ENCODE measurements around the gene PGGT1B.

Gene PGGT1B

GRCh38 chr5:115297031-115297430 is 34.4 kb upstream of the PGGT1B start:
- Histone ChIP-seq H3K4me2 (ENCODE audit: low read depth, low read length, poor library complexity, severe bottlenecking) (peak overlapping the region; percentile 92), H3K9me2 (replicated peaks; ENCODE audit: insufficient read depth, low read length) (no peaks in the 10 kb centered on the region), H4K20me1 (ENCODE audit: low read depth, low read length) (no peaks in the 10 kb centered on the region), H3K27me3 (ENCODE audit: low read length) (no peaks in the 10 kb centered on the region), H3K4me3 (ENCODE audit: insufficient read depth, low read length, poor library complexity, severe bottlenecking) (peak overlapping the region; percentile 60), H3K9ac (ENCODE audit: low read length) (peak overlapping the region; percentile 24; the same call in 1 of the 2 replicates), H3K36me3 (ENCODE audit: low read length) (no peaks in the 10 kb centered on the region), H2AFZ (ENCODE audit: low read depth, low read length, severe bottlenecking) (no peak overlapping the region), H3K79me2 (ENCODE audit: insufficient read depth, low read length) (no peaks in the 10 kb centered on the region), H3K27ac (ENCODE audit: low read depth, low read length) (no peak overlapping the region), H3F3A (ENCODE audit: insufficient read depth) (no peaks in the 10 kb centered on the region), H3K9me3 (ENCODE audit: insufficient read depth, low read length) (no peaks in the 10 kb centered on the region)
- TF ChIP-seq CTCF (IDR thresholded peaks at IDR 0.05; ENCODE audit: insufficient read depth, low read length, poor library complexity, severe bottlenecking): no peak
- TF ChIP-seq EZH2phosphoT487 (conservative IDR thresholded peaks at IDR 0.05; ENCODE audit: low read length): no peak

- Histone ChIP-seq H3F3A (ENCODE audit: insufficient read depth) (no peaks in the 10 kb centered on the region), H3K9me3 (ENCODE audit: insufficient read depth, low read length) (no peaks in the 10 kb centered on the region), H3K36me3 (ENCODE audit: low read length) (no peaks in the 10 kb centered on the region), H3K9me2 (replicated peaks; ENCODE audit: insufficient read depth, low read length) (no peaks in the 10 kb centered on the region), H2AFZ (ENCODE audit: low read depth, low read length, severe bottlenecking) (peak within 1 kb of the TSS; percentile 98), H3K27ac (ENCODE audit: low read depth, low read length) (no peak within 1 kb of the TSS), H3K27me3 (ENCODE audit: low read length) (no peaks in the 10 kb centered on the region), H4K20me1 (ENCODE audit: low read depth, low read length) (no peaks in the 10 kb centered on the region), H3K4me2 (ENCODE audit: low read depth, low read length, poor library complexity, severe bottlenecking) (peak within 1 kb of the TSS; percentile 92), H3K9ac (ENCODE audit: low read length) (peak within 1 kb of the TSS; percentile 48), H3K4me3 (ENCODE audit: insufficient read depth, low read length, poor library complexity, severe bottlenecking) (peak within 1 kb of the TSS; percentile 60), H3K79me2 (ENCODE audit: insufficient read depth, low read length) (no peaks in the 10 kb centered on the region)
- no peak for TF ChIP-seq CTCF (IDR thresholded peaks at IDR 0.05; ENCODE audit: insufficient read depth, low read length, poor library complexity, severe bottlenecking)
- no peak for TF ChIP-seq EZH2phosphoT487 (conservative IDR thresholded peaks at IDR 0.05; ENCODE audit: low read length)
Measured at GRCh38 chr5:115296124-115297022, 33.7 kb upstream of the PGGT1B start, which contains the start of gene CCDC112. Gene CCDC112, minus strand, starts transcription at chr5:115296654. Its CDS starts 111 bp downstream, at chr5:115296543.

GRCh38 chr5:115295777-115296123 is 33.1 kb upstream of the PGGT1B start:
- Histone ChIP-seq H3K9ac (ENCODE audit: low read length) (peak overlapping the region; percentile 48), H3K4me3 (ENCODE audit: insufficient read depth, low read length, poor library complexity, severe bottlenecking) (peak overlapping the region; percentile 56), H4K20me1 (ENCODE audit: low read depth, low read length) (no peaks in the 10 kb centered on the region), H3K9me3 (ENCODE audit: insufficient read depth, low read length) (no peaks in the 10 kb centered on the region), H3K27ac (ENCODE audit: low read depth, low read length) (no peak overlapping the region), H3K36me3 (ENCODE audit: low read length) (no peaks in the 10 kb centered on the region), H3F3A (ENCODE audit: insufficient read depth) (no peaks in the 10 kb centered on the region), H3K27me3 (ENCODE audit: low read length) (no peaks in the 10 kb centered on the region), H2AFZ (ENCODE audit: low read depth, low read length, severe bottlenecking) (peak overlapping the region; percentile 98), H3K4me2 (ENCODE audit: low read depth, low read length, poor library complexity, severe bottlenecking) (peak overlapping the region; percentile 57), H3K9me2 (replicated peaks; ENCODE audit: insufficient read depth, low read length) (no peaks in the 10 kb centered on the region), H3K79me2 (ENCODE audit: insufficient read depth, low read length) (no peaks in the 10 kb centered on the region)
- TF ChIP-seq EZH2phosphoT487 (conservative IDR thresholded peaks at IDR 0.05; ENCODE audit: low read length): no peak
- no peak for TF ChIP-seq CTCF (IDR thresholded peaks at IDR 0.05; ENCODE audit: insufficient read depth, low read length, poor library complexity, severe bottlenecking)

Measured in SU-DHL-6 (cell line).